HCT116 (cell line): ENCODE data around the gene AP3D1. TPM values are rescaled to one million over a fixed set of nuclear protein-coding genes. Genes with fewer than 3 reads are reported as not detected.

Experiments used
- ATAC-seq: fragments of 200-7000 bp; cut with Tn5 transposase; 2 replicates; pipeline ENCODE4 v1.9.1; 2020; ENCODE audit warnings: mild to moderate bottlenecking, moderate library complexity
- BruUV-seq: library from RNA; stranded (reverse); fragments of 400-500 nt; replicated peaks from 2 replicates; lab custom pipeline; 2021; lab: Mats Ljungman, UMichigan
- CTCF ChIA-PET: fragments of 300-600 bp; sonication (Branson Sonifier 250); formaldehyde crosslinking; loops from one replicate; lab custom pipeline; 2021; ENCODE audit warnings: antibody characterized with exemption; lab: Charles Lee
- POLR2A ChIA-PET: fragments of 300-600, 350-600 bp; sonication (Branson Sonifier 250); formaldehyde crosslinking; loops from one replicate; lab custom pipeline; 2021; ENCODE audit warnings: antibody characterized with exemption; lab: Charles Lee
- RAD21 ChIA-PET, 2 experiments: fragments of 300-600 bp; sonication (Branson Sonifier 250); formaldehyde crosslinking; loops; one replicate each; lab custom pipeline; 2023; ENCODE audit warnings: low total read pairs in 2 of 2; ENCODE audit not compliant: uncharacterized antibody in 2 of 2, unreplicated experiment in 2 of 2, low non-redundant PET in 1 of 2; lab: Charles Lee
- DNase-seq: peaks from one replicate; pipeline ENCODE4 v3.0.0-alpha.2; 2010; ENCODE audit warnings: low read depth, low spot score
- H2AFZ ChIP-seq: fragments of 200-600 bp; shearing (Covaris generic), sonication (generic); 2 replicates; pipeline ENCODE4 v1.6.1; 2017; ENCODE audit warnings: low read depth, mixed run types, mixed read lengths, antibody characterized with exemption, low read length; ENCODE audit not compliant: poor library complexity, severe bottlenecking
- H3K27ac ChIP-seq: 2 replicates; pipeline ENCODE4 v1.5.1; 2012; ENCODE audit warnings: low read depth, low read length
- H3K27me3 ChIP-seq: fragments of 200-600 bp; sonication (generic); 2 replicates; pipeline ENCODE4 v1.6.1; 2016; ENCODE audit warnings: mixed run types, low read length, mixed read lengths; ENCODE audit not compliant: insufficient read depth
- H3K36me3 ChIP-seq, 2 experiments: fragments of 200-500 bp in 1 of 2; fragments of 200-600 bp in 1 of 2; sonication (Bioruptor generic) in 1 of 2; sonication (generic) in 1 of 2; 2 replicates each; pipeline versions ENCODE4 v1.5.1 to v1.6.1; 2014 to 2016; ENCODE audit warnings: low read length in 2 of 2, inconsistent platforms in 1 of 2, mixed read lengths in 1 of 2, mixed run types in 1 of 2; ENCODE audit not compliant: insufficient read depth in 2 of 2, control insufficient read depth in 1 of 2
- H3K4me1 ChIP-seq, 2 experiments: fragments of 200-600 bp in 1 of 2; sonication (generic) in 1 of 2; 2 replicates each; pipeline versions ENCODE4 v1.5.1 to v1.6.1; 2012 to 2017; ENCODE audit warnings: low read length in 2 of 2, inconsistent platforms in 1 of 2, mild to moderate bottlenecking in 1 of 2, mixed read lengths in 1 of 2, mixed run types in 1 of 2, moderate library complexity in 1 of 2; ENCODE audit not compliant: insufficient read depth in 2 of 2, control insufficient read depth in 1 of 2
- H3K4me2 ChIP-seq: fragments of 200-600 bp; sonication (generic); 2 replicates; pipeline ENCODE4 v1.6.1; 2017; ENCODE audit warnings: mixed run types, low read length, mixed read lengths
- H3K4me3 ChIP-seq, 2 experiments: fragments of 200-600 bp in 1 of 2; sonication (generic) in 1 of 2; replicated peaks in 1 of 2; 2 replicates each; pipeline ENCODE4 v1.5.1; 2011 to 2016; ENCODE audit warnings: low read length in 2 of 2, control low read depth in 1 of 2, low read depth in 1 of 2, mild to moderate bottlenecking in 1 of 2, mixed read lengths in 1 of 2, mixed run types in 1 of 2
- H3K79me2 ChIP-seq: fragments of 200-600 bp; sonication (generic); 2 replicates; pipeline ENCODE4 v1.6.1; 2017; ENCODE audit warnings: mild to moderate bottlenecking, mixed run types, low read length, moderate library complexity, mixed read lengths; ENCODE audit not compliant: insufficient read depth
- H3K9ac ChIP-seq: fragments of 200-600 bp; sonication (generic); 2 replicates; pipeline ENCODE4 v1.6.1; 2016; ENCODE audit warnings: low read length, mixed read lengths
- H3K9me2 ChIP-seq: fragments of 200-600 bp; sonication (generic), shearing (Covaris generic); 2 replicates; pipeline ENCODE4 v1.6.1; 2017; ENCODE audit warnings: mixed run types, mild to moderate bottlenecking, moderate library complexity; ENCODE audit not compliant: insufficient read depth
- H3K9me3 ChIP-seq, 2 experiments: fragments of 200-500 bp in 1 of 2; fragments of 200-600 bp in 1 of 2; sonication (Bioruptor generic) in 1 of 2; sonication (generic) in 1 of 2; 2 replicates each; pipeline ENCODE4 v1.6.1; 2014 to 2017; ENCODE audit warnings: low read length in 2 of 2, mixed read lengths in 2 of 2, inconsistent platforms in 1 of 2, low read depth in 1 of 2, mild to moderate bottlenecking in 1 of 2, mixed run types in 1 of 2, moderate library complexity in 1 of 2; ENCODE audit not compliant: control insufficient read depth in 1 of 2, insufficient read depth in 1 of 2
- H4K20me1 ChIP-seq: fragments of 200-600 bp; sonication (generic), shearing (Covaris generic); 2 replicates; pipeline ENCODE4 v1.6.1; 2017; ENCODE audit warnings: mixed run types, mild to moderate bottlenecking, moderate library complexity; ENCODE audit not compliant: insufficient read depth
- CBX3 ChIP-seq: IDR thresholded peaks from 2 replicates; pipeline ENCODE4 v1.6.1; 2012; ENCODE audit warnings: low read depth
- FOSL1 ChIP-seq: IDR thresholded peaks from 2 replicates; pipeline ENCODE4 v1.6.1; 2012; ENCODE audit warnings: low read depth
- JUND ChIP-seq: IDR thresholded peaks from 2 replicates; pipeline ENCODE4 v1.6.1; 2012
- POLR2A ChIP-seq: IDR thresholded peaks from 2 replicates; pipeline ENCODE4 v1.7.0; 2011; ENCODE audit warnings: borderline replicate concordance; ENCODE audit not compliant: insufficient read depth, insufficient read length; ENCODE audit errors: extremely low read depth
- TCF7L2 ChIP-seq: IDR thresholded peaks from 2 replicates; pipeline ENCODE4 v1.7.0; 2011; ENCODE audit warnings: borderline replicate concordance, inconsistent platforms; ENCODE audit not compliant: insufficient read depth, insufficient read length; ENCODE audit errors: extremely low read depth
- ZNF274 ChIP-seq: fragments of 200-500 bp; sonication (Bioruptor generic); IDR thresholded peaks from 2 replicates; pipeline ENCODE4 v1.6.1; 2014; ENCODE audit warnings: mild to moderate bottlenecking, low read depth, low read length, inconsistent platforms
- intact Hi-C: fragments of 100-400 bp; cut with micrococcal nuclease; formaldehyde crosslinking; loops from 2 replicates; pipeline ENCODE4 v1.10.0; 2022
- total RNA-seq: library from RNA; stranded (reverse); gene quantifications from one replicate; pipeline ENCODE4 v1.2.1, GENCODE V29; 2021; ENCODE audit not compliant: unreplicated experiment
- TF ChIP-seq, protein P1 (sequence below): IDR thresholded peaks from 2 replicates; pipeline ENCODE4 v1.6.1; 2012; ENCODE audit warnings: low read depth
- TF ChIP-seq, protein P2 (sequence below), 3 experiments: fragments of 200-600 bp in 1 of 3; sonication (generic) in 1 of 3; IDR thresholded peaks in 2 of 3; conservative IDR thresholded peaks in 1 of 3; 2 replicates each; pipeline ENCODE4 v1.5.1; 2012 to 2017; ENCODE audit warnings: low read depth in 2 of 3, low read length in 2 of 3, antibody characterized with exemption in 1 of 3, borderline replicate concordance in 1 of 3, control low read depth in 1 of 3, mild to moderate bottlenecking in 1 of 3, mixed read lengths in 1 of 3, mixed run types in 1 of 3, moderate library complexity in 1 of 3; ENCODE audit not compliant: insufficient read depth in 1 of 3

AP3D1 gene
- total RNA-seq, 1 experiment from 2014 or later = 137 TPM

DNA sequence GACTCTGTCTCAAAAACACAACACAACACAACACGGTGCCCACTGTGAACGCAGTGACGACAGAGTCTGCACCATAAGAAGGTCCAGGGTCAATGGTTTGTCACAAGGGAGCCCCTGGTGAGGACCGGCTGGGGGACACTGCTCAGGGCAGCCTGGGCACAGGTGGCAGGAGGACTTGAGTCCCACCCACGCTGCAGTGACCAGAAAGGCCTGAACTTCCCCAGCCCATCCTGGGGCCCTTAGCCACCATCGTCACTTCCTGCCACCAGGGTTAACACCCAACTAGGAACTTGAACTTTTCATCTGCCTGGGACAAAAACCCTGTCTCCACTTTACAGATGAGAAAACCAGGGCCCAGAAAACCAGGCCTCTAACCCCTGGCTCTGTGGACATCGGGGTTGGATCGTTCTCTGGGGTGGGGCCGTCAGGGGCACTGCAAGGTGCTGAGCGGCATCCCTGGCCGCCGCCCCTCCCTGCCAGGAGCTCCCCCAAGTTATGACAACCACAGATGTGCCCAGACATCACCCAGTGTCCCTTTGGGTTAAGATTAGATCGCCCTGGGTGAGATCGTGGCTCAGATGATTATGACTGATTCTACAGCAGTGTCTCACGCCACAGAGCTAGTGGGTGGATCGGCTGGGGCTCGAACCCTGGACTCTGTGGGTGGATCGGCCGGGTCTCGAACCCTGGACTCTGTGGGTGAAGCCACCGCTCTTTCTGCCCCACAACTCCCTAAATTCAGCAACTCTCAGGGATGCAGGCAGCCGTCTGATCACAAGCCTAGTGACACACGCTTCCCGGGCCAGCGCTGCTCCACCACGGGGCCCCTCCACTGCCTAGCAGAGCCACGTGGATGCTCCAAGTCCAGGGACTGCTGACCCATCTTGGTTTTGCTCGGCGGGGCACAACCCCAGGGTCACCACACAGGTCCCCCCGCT, 69.2 kb downstream of the AP3D1 start (continued):
- TF ChIP-seq, protein P1, sequence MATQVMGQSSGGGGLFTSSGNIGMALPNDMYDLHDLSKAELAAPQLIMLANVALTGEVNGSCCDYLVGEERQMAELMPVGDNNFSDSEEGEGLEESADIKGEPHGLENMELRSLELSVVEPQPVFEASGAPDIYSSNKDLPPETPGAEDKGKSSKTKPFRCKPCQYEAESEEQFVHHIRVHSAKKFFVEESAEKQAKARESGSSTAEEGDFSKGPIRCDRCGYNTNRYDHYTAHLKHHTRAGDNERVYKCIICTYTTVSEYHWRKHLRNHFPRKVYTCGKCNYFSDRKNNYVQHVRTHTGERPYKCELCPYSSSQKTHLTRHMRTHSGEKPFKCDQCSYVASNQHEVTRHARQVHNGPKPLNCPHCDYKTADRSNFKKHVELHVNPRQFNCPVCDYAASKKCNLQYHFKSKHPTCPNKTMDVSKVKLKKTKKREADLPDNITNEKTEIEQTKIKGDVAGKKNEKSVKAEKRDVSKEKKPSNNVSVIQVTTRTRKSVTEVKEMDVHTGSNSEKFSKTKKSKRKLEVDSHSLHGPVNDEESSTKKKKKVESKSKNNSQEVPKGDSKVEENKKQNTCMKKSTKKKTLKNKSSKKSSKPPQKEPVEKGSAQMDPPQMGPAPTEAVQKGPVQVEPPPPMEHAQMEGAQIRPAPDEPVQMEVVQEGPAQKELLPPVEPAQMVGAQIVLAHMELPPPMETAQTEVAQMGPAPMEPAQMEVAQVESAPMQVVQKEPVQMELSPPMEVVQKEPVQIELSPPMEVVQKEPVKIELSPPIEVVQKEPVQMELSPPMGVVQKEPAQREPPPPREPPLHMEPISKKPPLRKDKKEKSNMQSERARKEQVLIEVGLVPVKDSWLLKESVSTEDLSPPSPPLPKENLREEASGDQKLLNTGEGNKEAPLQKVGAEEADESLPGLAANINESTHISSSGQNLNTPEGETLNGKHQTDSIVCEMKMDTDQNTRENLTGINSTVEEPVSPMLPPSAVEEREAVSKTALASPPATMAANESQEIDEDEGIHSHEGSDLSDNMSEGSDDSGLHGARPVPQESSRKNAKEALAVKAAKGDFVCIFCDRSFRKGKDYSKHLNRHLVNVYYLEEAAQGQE = no peak
- TF ChIP-seq JUND (no peak), CBX3 (no peak), ZNF274 (no peak)

DNA sequence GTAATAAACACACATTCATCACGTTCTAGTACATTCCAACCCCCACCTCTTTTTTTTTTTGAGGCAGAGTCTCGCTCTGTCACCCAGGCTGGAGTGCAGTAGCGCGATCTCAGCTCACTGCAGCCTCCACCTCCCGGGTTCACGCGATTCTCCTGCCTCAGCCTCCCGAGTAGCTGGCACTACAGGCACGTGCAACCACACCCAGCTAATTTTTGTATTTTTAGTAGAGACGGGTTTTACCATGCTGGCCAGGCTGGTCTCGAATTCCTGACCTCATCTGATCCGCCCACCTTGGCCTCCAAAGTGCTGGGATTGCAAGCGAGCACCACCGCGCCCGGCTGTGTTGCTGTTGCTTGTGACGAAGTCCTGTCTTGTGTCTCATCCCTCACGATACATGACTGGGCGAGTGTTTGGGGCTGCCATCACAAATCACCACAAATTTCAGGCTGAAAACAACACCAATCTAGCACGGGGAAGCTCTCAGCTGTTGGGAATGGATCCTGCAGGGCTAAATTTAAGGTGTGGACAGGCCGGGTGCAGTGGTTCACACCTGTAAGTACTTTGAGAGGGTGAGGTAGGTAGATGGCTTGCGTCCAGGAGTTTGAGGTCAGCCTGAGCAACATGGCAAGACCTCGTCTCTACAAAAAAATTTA, 70.9 kb downstream of the AP3D1 start:
- no TSS peak for BruUV-seq
- Histone ChIP-seq H3K79me2 (no peaks in the 10 kb centered on the region), H3K27me3 (no peaks in the 10 kb centered on the region), H3K4me3 (no peak overlapping the region), H3K9me2 (no peaks in the 10 kb centered on the region), H3K27ac (no peak overlapping the region), H3K9ac (no peak overlapping the region), H4K20me1 (no peaks in the 10 kb centered on the region), H3K36me3 (peaks cover 3 to 4% of the 10 kb centered on the region in 2 experiments; a peak in 2 of 4 replicates), H3K4me1 (peaks cover 3 to 15% of the 10 kb centered on the region in 2 experiments; a peak in 2 of 4 replicates), H2AFZ (no peak overlapping the region), H3K9me3 (no peaks in the 10 kb centered on the region), H3K4me2 (no peak overlapping the region; the same call in 1 of the 2 replicates)
- POLR2A ChIA-PET = no interaction called here
- ATAC-seq = no peak
- RAD21 ChIA-PET = no interaction called here
- CTCF ChIA-PET = no interaction called here
- intact Hi-C loops = no loop called here
- TF ChIP-seq ZNF274 (no peak), TCF7L2 (no peak), POLR2A (no peak), FOSL1 (no peak)
- TF ChIP-seq, protein P2, sequence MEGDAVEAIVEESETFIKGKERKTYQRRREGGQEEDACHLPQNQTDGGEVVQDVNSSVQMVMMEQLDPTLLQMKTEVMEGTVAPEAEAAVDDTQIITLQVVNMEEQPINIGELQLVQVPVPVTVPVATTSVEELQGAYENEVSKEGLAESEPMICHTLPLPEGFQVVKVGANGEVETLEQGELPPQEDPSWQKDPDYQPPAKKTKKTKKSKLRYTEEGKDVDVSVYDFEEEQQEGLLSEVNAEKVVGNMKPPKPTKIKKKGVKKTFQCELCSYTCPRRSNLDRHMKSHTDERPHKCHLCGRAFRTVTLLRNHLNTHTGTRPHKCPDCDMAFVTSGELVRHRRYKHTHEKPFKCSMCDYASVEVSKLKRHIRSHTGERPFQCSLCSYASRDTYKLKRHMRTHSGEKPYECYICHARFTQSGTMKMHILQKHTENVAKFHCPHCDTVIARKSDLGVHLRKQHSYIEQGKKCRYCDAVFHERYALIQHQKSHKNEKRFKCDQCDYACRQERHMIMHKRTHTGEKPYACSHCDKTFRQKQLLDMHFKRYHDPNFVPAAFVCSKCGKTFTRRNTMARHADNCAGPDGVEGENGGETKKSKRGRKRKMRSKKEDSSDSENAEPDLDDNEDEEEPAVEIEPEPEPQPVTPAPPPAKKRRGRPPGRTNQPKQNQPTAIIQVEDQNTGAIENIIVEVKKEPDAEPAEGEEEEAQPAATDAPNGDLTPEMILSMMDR (IDR thresholded peaks at IDR 0.05 in 2 of 3, conservative IDR thresholded peaks at IDR 0.05 in 1 of 3; ENCODE audit: borderline replicate concordance in 1 of 3, insufficient read depth in 1 of 3, low read depth in 2 of 3, low read length in 2 of 3) = no peak
- TF ChIP-seq, protein P1 = no peak
- no peak for DNase-seq
